Measurements from ENCODE around the gene BACH1. TPM values are rescaled to one million over a fixed set of nuclear protein-coding genes. Genes with fewer than 3 reads are reported as not detected.

BACH1 gene
- total and polyA plus RNA-seq, 2 of the 8 experiments (the other 6 are each of a cell fraction or from before 2014, with no cell fraction given), result 6.9 to 50.7 TPM

DNA sequence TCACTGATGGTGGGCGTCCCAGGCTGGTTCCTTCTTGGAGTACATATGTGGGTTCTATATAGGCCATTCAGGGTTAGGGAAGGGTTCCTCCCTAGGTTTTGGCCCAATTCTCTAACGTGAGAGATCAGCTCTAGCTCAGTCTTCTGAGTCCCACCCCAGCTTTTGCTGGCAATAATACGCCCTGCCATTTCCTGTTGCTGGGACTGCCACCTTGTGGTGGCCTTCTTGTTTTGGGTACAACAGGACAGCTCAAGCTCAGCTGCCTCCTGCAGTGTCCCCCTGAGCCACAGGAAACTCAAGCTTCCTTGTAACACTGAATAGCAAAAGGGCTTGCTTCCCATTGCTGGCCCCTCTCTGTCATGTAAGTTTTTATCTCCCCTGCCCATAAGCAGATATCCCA lies 77.8 kb downstream of the BACH1 start:
- Histone ChIP-seq H3K14ac (ENCODE audit: insufficient read length) (no peak overlapping the region), H2BK5ac (ENCODE audit: low read depth, low read length) (no peak overlapping the region), H3K4me3 (ENCODE audit: extremely low read depth in 1 of 4, insufficient read depth in 2 of 4, low read depth in 3 of 4, low read length in 4 of 4) (no peak overlapping the region), H4K8ac (ENCODE audit: extremely low read depth, insufficient read depth, low read length) (no peak overlapping the region), H3K4ac (replicated peaks; ENCODE audit: insufficient read length, low read depth, low read length) (no peak overlapping the region), H3K79me2 (ENCODE audit: control insufficient read depth in 1 of 2, insufficient read depth in 2 of 2, low read length in 2 of 2) (no peaks in the 10 kb centered on the region), H3K18ac (ENCODE audit: extremely low read depth, low read length) (no peak overlapping the region), H2BK15ac (ENCODE audit: low read length) (no peak overlapping the region), H3K79me1 (ENCODE audit: low read depth, low read length) (no peaks in the 10 kb centered on the region; the same call in 1 of the 2 replicates), H4K91ac (replicated peaks; ENCODE audit: insufficient read length, low read length) (no peak overlapping the region), H3K4me2 (ENCODE audit: insufficient read depth in 1 of 2, low read depth in 2 of 2, low read length in 2 of 2) (no peak overlapping the region), H3K9me3 (ENCODE audit: insufficient read depth in 2 of 2, low read depth in 1 of 2, low read length in 1 of 2) (no peaks in the 10 kb centered on the region), H3K27ac (ENCODE audit: low read depth, low read length) (no peak overlapping the region), H3K9ac (replicated peaks in 1 of 4; ENCODE audit: extremely low read depth in 1 of 4, low read depth in 3 of 4, low read length in 3 of 4) (no peak overlapping the region), H3K27me3 (replicated peaks in 1 of 4; ENCODE audit: control insufficient read depth in 3 of 4, extremely low read depth in 1 of 4, insufficient read depth in 3 of 4, low read length in 3 of 4) (no peaks in the 10 kb centered on the region), H2BK120ac (replicated peaks; ENCODE audit: low read depth, low read length) (no peak overlapping the region), H3K23me2 (ENCODE audit: low read depth, low read length) (no peaks in the 10 kb centered on the region), H4K20me1 (replicated peaks in 1 of 2; ENCODE audit: control insufficient read depth in 1 of 2, insufficient read depth in 2 of 2, low read length in 2 of 2) (no peaks in the 10 kb centered on the region), H2BK12ac (ENCODE audit: low read depth, low read length) (no peak overlapping the region), H3K56ac (replicated peaks; ENCODE audit: insufficient read length, low read depth, low read length) (no peak overlapping the region), H3K36me3 (ENCODE audit: control insufficient read depth in 2 of 4, insufficient read depth in 4 of 4, low read length in 3 of 4) (no peaks in the 10 kb centered on the region), H2BK20ac (ENCODE audit: low read length) (no peak overlapping the region), H4K5ac (ENCODE audit: insufficient read length, low read depth, low read length) (no peak overlapping the region), H3K4me1 (replicated peaks in 1 of 4; ENCODE audit: control insufficient read depth in 3 of 4, insufficient read depth in 4 of 4, low read length in 3 of 4) (no peaks in the 10 kb centered on the region; a peak in 1 of 7 replicates), H2AFZ (ENCODE audit: low read length) (no peak overlapping the region), H2AK5ac (ENCODE audit: low read depth, low read length) (no peak overlapping the region), H3K23ac (ENCODE audit: insufficient read length) (no peak overlapping the region)
- peak; percentile 64 to 75 for TF ChIP-seq RAD21 (IDR thresholded peaks at IDR 0.05 in 1 of 2, conservative IDR thresholded peaks at IDR 0.05 in 1 of 2; ENCODE audit: low read depth in 2 of 2, low read length in 2 of 2)
- TF ChIP-seq SUZ12 (IDR thresholded peaks at IDR 0.05; ENCODE audit: low read length), result no peak
- TF ChIP-seq NANOG (IDR thresholded peaks at IDR 0.05; ENCODE audit: insufficient read depth, low read depth, low read length, poor library complexity, severe bottlenecking), result no peak
- TF ChIP-seq MAFK (IDR thresholded peaks at IDR 0.05; ENCODE audit: low read depth, low read length), result no peak
- TF ChIP-seq CHD1 (IDR thresholded peaks at IDR 0.05; ENCODE audit: low read depth, low read length), result no peak
- TF ChIP-seq, protein P1, sequence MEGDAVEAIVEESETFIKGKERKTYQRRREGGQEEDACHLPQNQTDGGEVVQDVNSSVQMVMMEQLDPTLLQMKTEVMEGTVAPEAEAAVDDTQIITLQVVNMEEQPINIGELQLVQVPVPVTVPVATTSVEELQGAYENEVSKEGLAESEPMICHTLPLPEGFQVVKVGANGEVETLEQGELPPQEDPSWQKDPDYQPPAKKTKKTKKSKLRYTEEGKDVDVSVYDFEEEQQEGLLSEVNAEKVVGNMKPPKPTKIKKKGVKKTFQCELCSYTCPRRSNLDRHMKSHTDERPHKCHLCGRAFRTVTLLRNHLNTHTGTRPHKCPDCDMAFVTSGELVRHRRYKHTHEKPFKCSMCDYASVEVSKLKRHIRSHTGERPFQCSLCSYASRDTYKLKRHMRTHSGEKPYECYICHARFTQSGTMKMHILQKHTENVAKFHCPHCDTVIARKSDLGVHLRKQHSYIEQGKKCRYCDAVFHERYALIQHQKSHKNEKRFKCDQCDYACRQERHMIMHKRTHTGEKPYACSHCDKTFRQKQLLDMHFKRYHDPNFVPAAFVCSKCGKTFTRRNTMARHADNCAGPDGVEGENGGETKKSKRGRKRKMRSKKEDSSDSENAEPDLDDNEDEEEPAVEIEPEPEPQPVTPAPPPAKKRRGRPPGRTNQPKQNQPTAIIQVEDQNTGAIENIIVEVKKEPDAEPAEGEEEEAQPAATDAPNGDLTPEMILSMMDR (IDR thresholded peaks at IDR 0.05; ENCODE audit: control extremely low read depth in 1 of 3, insufficient read depth in 1 of 3, low read depth in 1 of 3, low read length in 3 of 3), result peak; percentile 68 to 76 (median 74)
- TF ChIP-seq RBBP5 (IDR thresholded peaks at IDR 0.05; ENCODE audit: borderline replicate concordance, low read depth, low read length), result no peak
- no peak for TF ChIP-seq CEBPB (IDR thresholded peaks at IDR 0.05; ENCODE audit: low read depth, low read length)
- TF ChIP-seq FOSL1 (IDR thresholded peaks at IDR 0.05; ENCODE audit: insufficient read depth, low read depth, low read length), result no peak
- FAIRE-seq (peak; percentile 42), DNase-seq (ENCODE audit: low read depth in 1 of 2, low spot score in 2 of 2) (peak; percentile 31 to 67)
- WGBS, 2 experiments (ENCODE audit: extremely low coverage in 1 of 2, insufficient coverage in 1 of 2, insufficient read length in 1 of 2, insufficient replicate concordance in 2 of 2, low coverage in 1 of 2, low lambda C conversion rate in 2 of 2, missing lambda C conversion rate in 1 of 2), result 65% methylated on average over 3 of the region's 3 CpGs; no CpG with 5 or more reads in 1 of the 2 experiments
- POLR2A ChIA-PET (ENCODE audit: partially characterized antibody), result interaction anchor here (0.8 to 1.1 kb wide), 2 partner anchors 37 to 303 kb away, joined by 3 read pairs; partner anchors contain the start of gene CCT8
- CTCF ChIA-PET (ENCODE audit: partially characterized antibody), result interaction anchor here (0.7 to 1.6 kb wide), 25 partner anchors 10 to 411 kb away, joined by 3 to 16 read pairs (median 4); no protein-coding TSS in a partner anchor

Data from H1 (cell line).